ENCODE data around the gene ART1. TPM values are rescaled to one million over a fixed set of nuclear protein-coding genes. Genes with fewer than 3 reads are reported as not detected.

ART1 gene
- total and polyA plus RNA-seq, 4 donors = not detected

- TF ChIP-seq, protein P1, sequence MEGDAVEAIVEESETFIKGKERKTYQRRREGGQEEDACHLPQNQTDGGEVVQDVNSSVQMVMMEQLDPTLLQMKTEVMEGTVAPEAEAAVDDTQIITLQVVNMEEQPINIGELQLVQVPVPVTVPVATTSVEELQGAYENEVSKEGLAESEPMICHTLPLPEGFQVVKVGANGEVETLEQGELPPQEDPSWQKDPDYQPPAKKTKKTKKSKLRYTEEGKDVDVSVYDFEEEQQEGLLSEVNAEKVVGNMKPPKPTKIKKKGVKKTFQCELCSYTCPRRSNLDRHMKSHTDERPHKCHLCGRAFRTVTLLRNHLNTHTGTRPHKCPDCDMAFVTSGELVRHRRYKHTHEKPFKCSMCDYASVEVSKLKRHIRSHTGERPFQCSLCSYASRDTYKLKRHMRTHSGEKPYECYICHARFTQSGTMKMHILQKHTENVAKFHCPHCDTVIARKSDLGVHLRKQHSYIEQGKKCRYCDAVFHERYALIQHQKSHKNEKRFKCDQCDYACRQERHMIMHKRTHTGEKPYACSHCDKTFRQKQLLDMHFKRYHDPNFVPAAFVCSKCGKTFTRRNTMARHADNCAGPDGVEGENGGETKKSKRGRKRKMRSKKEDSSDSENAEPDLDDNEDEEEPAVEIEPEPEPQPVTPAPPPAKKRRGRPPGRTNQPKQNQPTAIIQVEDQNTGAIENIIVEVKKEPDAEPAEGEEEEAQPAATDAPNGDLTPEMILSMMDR (IDR thresholded peaks at IDR 0.05; ENCODE audit: low read depth, low read length, missing input control) = no peak
- TF ChIP-seq MAX (IDR thresholded peaks at IDR 0.05) = no peak
- TF ChIP-seq JUND (IDR thresholded peaks at IDR 0.05) = no peak
- TF ChIP-seq, protein P2, sequence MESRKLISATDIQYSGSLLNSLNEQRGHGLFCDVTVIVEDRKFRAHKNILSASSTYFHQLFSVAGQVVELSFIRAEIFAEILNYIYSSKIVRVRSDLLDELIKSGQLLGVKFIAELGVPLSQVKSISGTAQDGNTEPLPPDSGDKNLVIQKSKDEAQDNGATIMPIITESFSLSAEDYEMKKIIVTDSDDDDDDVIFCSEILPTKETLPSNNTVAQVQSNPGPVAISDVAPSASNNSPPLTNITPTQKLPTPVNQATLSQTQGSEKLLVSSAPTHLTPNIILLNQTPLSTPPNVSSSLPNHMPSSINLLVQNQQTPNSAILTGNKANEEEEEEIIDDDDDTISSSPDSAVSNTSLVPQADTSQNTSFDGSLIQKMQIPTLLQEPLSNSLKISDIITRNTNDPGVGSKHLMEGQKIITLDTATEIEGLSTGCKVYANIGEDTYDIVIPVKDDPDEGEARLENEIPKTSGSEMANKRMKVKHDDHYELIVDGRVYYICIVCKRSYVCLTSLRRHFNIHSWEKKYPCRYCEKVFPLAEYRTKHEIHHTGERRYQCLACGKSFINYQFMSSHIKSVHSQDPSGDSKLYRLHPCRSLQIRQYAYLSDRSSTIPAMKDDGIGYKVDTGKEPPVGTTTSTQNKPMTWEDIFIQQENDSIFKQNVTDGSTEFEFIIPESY (IDR thresholded peaks at IDR 0.05) = no peak
- no peak for TF ChIP-seq HNF4G (IDR thresholded peaks at IDR 0.05)
Observed at GRCh38 chr11:3686751-3687150, 41.8 kb downstream of the ART1 start (continued).

DNA sequence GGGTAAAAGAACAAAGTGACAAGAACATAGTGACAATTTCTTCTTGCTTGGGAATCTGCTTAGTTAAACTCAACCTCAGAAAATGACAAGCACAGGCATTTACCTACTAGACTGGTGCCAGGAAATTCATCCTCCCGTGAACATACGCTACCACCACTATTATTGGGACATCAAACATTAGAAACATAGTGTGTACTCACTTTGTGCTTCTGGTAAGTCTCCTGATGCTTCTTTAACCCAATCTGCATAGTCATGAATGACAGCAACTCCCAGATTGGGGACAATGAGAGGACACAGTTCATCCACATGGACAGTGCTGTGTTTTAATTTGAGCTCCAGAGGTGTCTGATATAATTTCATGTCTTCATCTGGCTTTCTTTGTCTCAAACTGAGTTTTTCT lies 55.5 kb downstream of the ART1 start:
- Histone ChIP-seq H3K9me3 (ENCODE audit: control insufficient read depth in 4 of 4, low read length in 3 of 4) (no peaks in the 10 kb centered on the region), H3K27me3 (ENCODE audit: control insufficient read depth in 4 of 4, insufficient read depth in 4 of 4, low read length in 3 of 4) (no peaks in the 10 kb centered on the region), H3K4me1 (ENCODE audit: control insufficient read depth in 4 of 4, insufficient read depth in 4 of 4, low read length in 3 of 4) (no peaks in the 10 kb centered on the region), H3K36me3 (ENCODE audit: control insufficient read depth in 4 of 4, insufficient read depth in 3 of 4, low read depth in 1 of 4, low read length in 3 of 4) (peaks cover 4 to 77% (median 58%) of the 10 kb centered on the region in 4 donors), H3K27ac (ENCODE audit: low read depth in 1 of 2, low read length in 2 of 2) (no peak overlapping the region), H3K4me3 (ENCODE audit: low read depth in 1 of 3, low read length in 3 of 3) (no peak overlapping the region), H3K9ac (ENCODE audit: low read depth in 1 of 2, low read length in 2 of 2) (no peak overlapping the region)
- no peak for DNase-seq (ENCODE audit: low spot score)
- WGBS = 88% methylated on average over 2 of the region's 2 CpGs
- no peak for TF ChIP-seq RXRA (IDR thresholded peaks at IDR 0.05)
- no peak for TF ChIP-seq TAF1 (conservative IDR thresholded peaks at IDR 0.05)
- TF ChIP-seq, protein P3, sequence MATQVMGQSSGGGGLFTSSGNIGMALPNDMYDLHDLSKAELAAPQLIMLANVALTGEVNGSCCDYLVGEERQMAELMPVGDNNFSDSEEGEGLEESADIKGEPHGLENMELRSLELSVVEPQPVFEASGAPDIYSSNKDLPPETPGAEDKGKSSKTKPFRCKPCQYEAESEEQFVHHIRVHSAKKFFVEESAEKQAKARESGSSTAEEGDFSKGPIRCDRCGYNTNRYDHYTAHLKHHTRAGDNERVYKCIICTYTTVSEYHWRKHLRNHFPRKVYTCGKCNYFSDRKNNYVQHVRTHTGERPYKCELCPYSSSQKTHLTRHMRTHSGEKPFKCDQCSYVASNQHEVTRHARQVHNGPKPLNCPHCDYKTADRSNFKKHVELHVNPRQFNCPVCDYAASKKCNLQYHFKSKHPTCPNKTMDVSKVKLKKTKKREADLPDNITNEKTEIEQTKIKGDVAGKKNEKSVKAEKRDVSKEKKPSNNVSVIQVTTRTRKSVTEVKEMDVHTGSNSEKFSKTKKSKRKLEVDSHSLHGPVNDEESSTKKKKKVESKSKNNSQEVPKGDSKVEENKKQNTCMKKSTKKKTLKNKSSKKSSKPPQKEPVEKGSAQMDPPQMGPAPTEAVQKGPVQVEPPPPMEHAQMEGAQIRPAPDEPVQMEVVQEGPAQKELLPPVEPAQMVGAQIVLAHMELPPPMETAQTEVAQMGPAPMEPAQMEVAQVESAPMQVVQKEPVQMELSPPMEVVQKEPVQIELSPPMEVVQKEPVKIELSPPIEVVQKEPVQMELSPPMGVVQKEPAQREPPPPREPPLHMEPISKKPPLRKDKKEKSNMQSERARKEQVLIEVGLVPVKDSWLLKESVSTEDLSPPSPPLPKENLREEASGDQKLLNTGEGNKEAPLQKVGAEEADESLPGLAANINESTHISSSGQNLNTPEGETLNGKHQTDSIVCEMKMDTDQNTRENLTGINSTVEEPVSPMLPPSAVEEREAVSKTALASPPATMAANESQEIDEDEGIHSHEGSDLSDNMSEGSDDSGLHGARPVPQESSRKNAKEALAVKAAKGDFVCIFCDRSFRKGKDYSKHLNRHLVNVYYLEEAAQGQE (IDR thresholded peaks at IDR 0.05) = no peak
- TF ChIP-seq, protein P4, sequence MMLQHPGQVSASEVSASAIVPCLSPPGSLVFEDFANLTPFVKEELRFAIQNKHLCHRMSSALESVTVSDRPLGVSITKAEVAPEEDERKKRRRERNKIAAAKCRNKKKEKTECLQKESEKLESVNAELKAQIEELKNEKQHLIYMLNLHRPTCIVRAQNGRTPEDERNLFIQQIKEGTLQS (IDR thresholded peaks at IDR 0.05) = no peak
- no peak for TF ChIP-seq SP1 (IDR thresholded peaks at IDR 0.05)
- no peak for TF ChIP-seq GABPA (IDR thresholded peaks at IDR 0.05 in 1 of 2, conservative IDR thresholded peaks at IDR 0.05 in 1 of 2)
- TF ChIP-seq, protein P2 (IDR thresholded peaks at IDR 0.05) = no peak
- TF ChIP-seq HNF4A (conservative IDR thresholded peaks at IDR 0.05) = no peak
